Breast epithelium (tissue), 3 donors: Measurements from ENCODE around the gene RGR.

Experiments
- CTCF ChIP-seq, 3 donors: fragments of 450-650 bp; IDR thresholded peaks; one replicate each; pipeline ENCODE4 v1.5.1; 2016 to 2017; ENCODE audit warnings: antibody characterized with exemption in 3 of 3, mild to moderate bottlenecking in 3 of 3, moderate library complexity in 3 of 3
- POLR2A ChIP-seq: fragments of 450-650 bp; IDR thresholded peaks from one replicate; pipeline ENCODE4 v1.6.1; 2016; ENCODE audit warnings: antibody characterized with exemption, mild to moderate bottlenecking, moderate library complexity

- no peak for TF ChIP-seq CTCF (IDR thresholded peaks at IDR 0.05)
- no peak for TF ChIP-seq POLR2A
Measured at GRCh38 chr10:84236807-84237198, 8.1 kb upstream of the RGR start.
